ENCODE results near the gene ZBTB20. TPM values are rescaled to one million over a fixed set of nuclear protein-coding genes. Genes with fewer than 3 reads are reported as not detected.

Gene ZBTB20
- total RNA-seq, 6 donors from 2014 or later, result 40.0 to 150 (median 65.8) TPM

DNA sequence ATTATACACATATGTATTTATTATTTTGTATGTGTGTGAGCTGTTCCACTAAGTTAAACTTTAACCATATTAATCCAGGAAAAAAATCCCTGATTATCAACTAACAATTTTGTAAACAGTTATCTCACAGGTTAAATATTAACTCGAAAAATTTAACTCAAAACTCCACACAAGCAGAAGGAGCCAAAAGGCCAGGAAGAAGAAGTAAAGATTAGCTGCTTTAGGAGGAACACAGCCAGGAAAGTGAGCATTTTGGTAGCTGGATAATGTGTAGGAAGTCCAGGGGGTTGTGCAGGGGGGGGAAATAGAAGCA, 428.2 kb downstream of the ZBTB20 start:
- H3K27me3 ChIP-seq, result no peaks in the 10 kb centered on the region
- peaks cover 0 to 10% (median 1%) of the 10 kb centered on the region in 4 donors for H3K4me1 ChIP-seq
- ATAC-seq (ENCODE audit: low FRiP score in 2 of 2) (no peak), DNase-seq (no peak)
- H3K9me3 ChIP-seq, result no peaks in the 10 kb centered on the region
- 37 to 53% methylated on average over 1 of the region's 1 CpG for WGBS, 2 donors
- TF ChIP-seq EP300 (IDR thresholded peaks at IDR 0.05) (no peak), POLR2A (IDR thresholded peaks at IDR 0.05) (no peak)
- H3K36me3 ChIP-seq, result no peaks in the 10 kb centered on the region
- peak overlapping the region in 2 of 4 donors; percentile 7 to 17 for H3K27ac ChIP-seq
- H3K4me3 ChIP-seq, result no peak overlapping the region

DNA sequence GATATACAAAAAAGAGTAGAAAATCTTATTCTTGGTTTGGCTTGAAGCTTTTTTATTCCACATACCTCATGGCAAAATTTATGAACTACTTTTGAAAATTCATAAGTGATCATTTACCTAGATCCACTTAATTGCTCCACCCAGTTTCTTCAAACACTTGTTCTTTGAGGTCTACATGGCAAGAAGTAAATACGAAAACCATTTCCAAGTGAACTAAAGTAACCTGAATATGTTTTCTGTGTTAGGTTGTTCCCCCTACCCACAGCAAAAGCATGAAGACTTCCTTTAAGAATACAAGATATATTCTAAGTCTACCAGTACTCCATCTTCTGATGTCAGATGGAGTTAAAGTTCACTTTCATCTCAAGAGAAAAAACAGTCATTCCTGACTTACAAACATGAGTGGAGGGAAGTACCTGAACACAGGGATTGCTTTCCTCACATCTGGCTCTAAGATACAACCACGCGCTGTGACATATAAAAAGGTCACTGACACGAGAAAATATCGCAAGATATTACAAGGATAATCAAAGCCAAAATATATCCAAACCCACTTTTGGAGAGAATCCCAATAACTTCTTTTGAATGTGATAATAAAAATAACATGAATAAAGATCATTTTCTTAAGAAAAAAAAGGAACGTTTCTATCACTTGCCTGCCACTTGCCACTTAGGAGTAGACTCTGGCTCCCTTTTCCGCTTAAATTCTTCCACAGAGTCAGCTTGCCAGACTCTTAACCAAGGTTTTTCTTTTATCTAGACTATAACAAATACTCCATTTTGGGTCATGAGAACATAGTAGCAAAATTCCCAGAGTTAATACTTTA, 428.8 kb downstream of the ZBTB20 start:
- Histone ChIP-seq H3K4me3 (no peak overlapping the region), H3K36me3 (no peaks in the 10 kb centered on the region), H3K27me3 (no peaks in the 10 kb centered on the region), H3K9me3 (no peaks in the 10 kb centered on the region), H3K27ac (peak overlapping the region in 1 of 4 donors; percentile 17), H3K4me1 (peaks cover 0 to 10% (median 1%) of the 10 kb centered on the region in 4 donors)
- ATAC-seq (ENCODE audit: low FRiP score in 2 of 2) (no peak), DNase-seq (no peak)
- WGBS, 2 donors, result 62 to 68% methylated on average over 7 of the region's 7 CpGs
- TF ChIP-seq POLR2A (IDR thresholded peaks at IDR 0.05) (no peak), EP300 (IDR thresholded peaks at IDR 0.05) (no peak), POLR2AphosphoS5 (IDR thresholded peaks at IDR 0.05) (no peak)
- TF ChIP-seq, protein P1, sequence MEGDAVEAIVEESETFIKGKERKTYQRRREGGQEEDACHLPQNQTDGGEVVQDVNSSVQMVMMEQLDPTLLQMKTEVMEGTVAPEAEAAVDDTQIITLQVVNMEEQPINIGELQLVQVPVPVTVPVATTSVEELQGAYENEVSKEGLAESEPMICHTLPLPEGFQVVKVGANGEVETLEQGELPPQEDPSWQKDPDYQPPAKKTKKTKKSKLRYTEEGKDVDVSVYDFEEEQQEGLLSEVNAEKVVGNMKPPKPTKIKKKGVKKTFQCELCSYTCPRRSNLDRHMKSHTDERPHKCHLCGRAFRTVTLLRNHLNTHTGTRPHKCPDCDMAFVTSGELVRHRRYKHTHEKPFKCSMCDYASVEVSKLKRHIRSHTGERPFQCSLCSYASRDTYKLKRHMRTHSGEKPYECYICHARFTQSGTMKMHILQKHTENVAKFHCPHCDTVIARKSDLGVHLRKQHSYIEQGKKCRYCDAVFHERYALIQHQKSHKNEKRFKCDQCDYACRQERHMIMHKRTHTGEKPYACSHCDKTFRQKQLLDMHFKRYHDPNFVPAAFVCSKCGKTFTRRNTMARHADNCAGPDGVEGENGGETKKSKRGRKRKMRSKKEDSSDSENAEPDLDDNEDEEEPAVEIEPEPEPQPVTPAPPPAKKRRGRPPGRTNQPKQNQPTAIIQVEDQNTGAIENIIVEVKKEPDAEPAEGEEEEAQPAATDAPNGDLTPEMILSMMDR (IDR thresholded peaks at IDR 0.05), result no peak

DNA sequence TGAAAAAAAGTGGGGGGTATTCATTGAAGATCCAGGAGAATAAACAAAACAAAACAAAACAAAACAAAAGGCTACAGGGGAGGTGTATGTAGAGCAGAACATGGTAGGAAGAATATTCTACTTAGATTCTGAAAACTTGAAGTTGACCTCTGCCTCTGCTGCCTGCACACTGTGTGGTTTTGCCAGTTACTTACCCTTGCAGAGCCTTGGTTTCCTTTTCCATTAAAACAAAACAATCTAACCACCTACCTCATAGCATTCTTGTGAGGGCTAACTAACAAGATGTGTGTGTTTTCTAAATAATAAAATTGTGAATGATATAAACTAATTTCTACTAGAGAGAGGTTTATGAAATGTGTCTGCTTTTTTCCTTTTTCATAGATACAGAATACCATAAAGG, 430.2 kb downstream of the ZBTB20 start:
- no peaks in the 10 kb centered on the region for H3K27me3 ChIP-seq
- TF ChIP-seq POLR2AphosphoS5 (IDR thresholded peaks at IDR 0.05) (no peak), EP300 (IDR thresholded peaks at IDR 0.05) (no peak), POLR2A (IDR thresholded peaks at IDR 0.05) (no peak)
- TF ChIP-seq, protein P1 (IDR thresholded peaks at IDR 0.05), result no peak
- no peaks in the 10 kb centered on the region for H3K9me3 ChIP-seq
- ATAC-seq (ENCODE audit: low FRiP score in 2 of 2) (no peak), DNase-seq (no peak)
- H3K4me1 ChIP-seq, result peaks cover 0 to 10% (median 1%) of the 10 kb centered on the region in 4 donors
- H3K4me3 ChIP-seq, result no peak overlapping the region
- H3K27ac ChIP-seq, result no peak overlapping the region
- H3K36me3 ChIP-seq, result no peaks in the 10 kb centered on the region

DNA sequence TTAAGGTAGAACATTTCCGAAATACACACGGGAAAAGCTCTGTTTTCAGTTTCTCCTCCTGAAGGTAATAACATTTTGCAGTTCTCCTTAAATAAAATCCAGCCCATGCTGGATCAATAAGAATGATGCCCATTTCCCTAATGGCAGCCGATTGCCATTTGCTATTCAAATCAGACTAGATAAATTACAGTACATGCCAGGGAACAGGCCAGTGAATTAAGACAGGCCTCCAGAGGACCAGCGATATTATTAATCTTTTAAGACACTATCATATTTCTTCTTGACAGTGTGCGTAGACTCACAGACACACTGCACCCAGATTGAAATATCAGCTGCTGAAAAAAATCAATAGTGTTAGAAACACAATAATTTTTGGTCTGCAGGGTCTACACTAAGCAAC, 431.0 kb downstream of the ZBTB20 start:
- DNase-seq (no peak), ATAC-seq (ENCODE audit: low FRiP score in 2 of 2) (no peak)
- Histone ChIP-seq H3K4me3 (no peak overlapping the region), H3K27me3 (no peaks in the 10 kb centered on the region), H3K36me3 (no peaks in the 10 kb centered on the region), H3K9me3 (no peaks in the 10 kb centered on the region), H3K4me1 (peaks cover 0 to 10% (median 1%) of the 10 kb centered on the region in 4 donors), H3K27ac (no peak overlapping the region)
- TF ChIP-seq POLR2A (IDR thresholded peaks at IDR 0.05) (no peak), EP300 (IDR thresholded peaks at IDR 0.05) (no peak), POLR2AphosphoS5 (IDR thresholded peaks at IDR 0.05) (no peak)
- TF ChIP-seq, protein P1 (IDR thresholded peaks at IDR 0.05), result no peak
- WGBS, 2 donors, result 92 to 94% methylated on average over 5 of the region's 5 CpGs

DNA sequence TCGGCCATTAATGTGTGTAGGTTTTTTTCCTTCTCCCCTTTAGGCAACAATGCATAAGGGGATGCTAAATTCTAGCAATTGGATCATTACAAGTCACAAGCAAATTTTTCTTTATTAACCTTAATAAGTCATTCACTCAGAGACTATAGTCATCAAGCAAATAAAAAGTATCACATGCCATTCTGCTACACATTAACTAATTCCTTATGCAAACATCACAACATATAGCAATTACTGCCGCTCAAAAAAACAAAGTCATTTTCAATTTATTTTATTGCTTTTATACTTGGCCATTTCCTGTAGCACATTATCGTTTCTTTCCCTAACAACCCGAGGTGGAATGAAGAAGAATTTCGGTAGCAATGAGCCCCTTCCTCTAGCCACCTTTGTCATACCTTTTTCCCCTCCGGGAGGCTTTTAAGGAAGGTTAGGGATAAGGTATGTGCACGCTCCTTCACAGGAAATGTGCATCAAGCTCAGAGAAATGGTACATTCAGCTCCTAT, 432.1 kb downstream of the ZBTB20 start:
- Histone ChIP-seq H3K27me3 (no peaks in the 10 kb centered on the region), H3K27ac (no peak overlapping the region), H3K36me3 (no peaks in the 10 kb centered on the region), H3K4me1 (peaks cover 0 to 10% (median 1%) of the 10 kb centered on the region in 4 donors), H3K4me3 (no peak overlapping the region), H3K9me3 (no peaks in the 10 kb centered on the region)
- ATAC-seq (ENCODE audit: low FRiP score in 2 of 2), result no peak
- TF ChIP-seq, protein P1 (IDR thresholded peaks at IDR 0.05), result no peak
- TF ChIP-seq POLR2A (IDR thresholded peaks at IDR 0.05) (no peak), EP300 (IDR thresholded peaks at IDR 0.05) (no peak), POLR2AphosphoS5 (IDR thresholded peaks at IDR 0.05) (no peak)
- DNase-seq, result no peak
- 87 to 88% methylated on average over 7 of the region's 7 CpGs for WGBS, 2 donors
